ENCODE results near the gene LMAN1L. TPM values are rescaled to one million over a fixed set of nuclear protein-coding genes. Genes with fewer than 3 reads are reported as not detected.

LMAN1L gene
- polyA plus RNA-seq, 1 donor from 2014 or later, result not detected

GRCh38 chr15:74829991-74830390, 17.4 kb downstream of the LMAN1L start:
- H3K36me3 ChIP-seq (ENCODE audit: insufficient read depth, low read length), result no peaks in the 10 kb centered on the region
- H3F3A ChIP-seq (ENCODE audit: insufficient read depth, low read length, poor library complexity, severe bottlenecking), result no peaks in the 10 kb centered on the region

GRCh38 chr15:74830868-74831267, 18.2 kb downstream of the LMAN1L start:
- Histone ChIP-seq H3K36me3 (ENCODE audit: insufficient read depth, low read length) (no peaks in the 10 kb centered on the region), H3K4me2 (ENCODE audit: low read length) (no peak overlapping the region), H3K4me3 (ENCODE audit: low read length) (no peak overlapping the region), H3K9me2 (ENCODE audit: insufficient read depth, low read length) (no peaks in the 10 kb centered on the region), H3K9ac (ENCODE audit: low read length) (no peak overlapping the region), H3K27ac (ENCODE audit: low read length) (no peak overlapping the region), H3K79me2 (replicated peaks; ENCODE audit: insufficient read depth, low read length) (no peaks in the 10 kb centered on the region), H3F3A (ENCODE audit: insufficient read depth, low read length, poor library complexity, severe bottlenecking) (no peaks in the 10 kb centered on the region), H3K27me3 (ENCODE audit: insufficient read depth, low read depth, low read length) (peaks cover 30% of the 10 kb centered on the region), H4K20me1 (ENCODE audit: insufficient read depth) (no peaks in the 10 kb centered on the region), H2AFZ (ENCODE audit: low read depth, low read length) (no peak overlapping the region), H3K9me3 (ENCODE audit: low read length) (no peaks in the 10 kb centered on the region)
- no peak for TF ChIP-seq RAD21 (conservative IDR thresholded peaks at IDR 0.05)
- TF ChIP-seq EP300 (conservative IDR thresholded peaks at IDR 0.05; ENCODE audit: poor library complexity, severe bottlenecking), result no peak
- TF ChIP-seq REST (IDR thresholded peaks at IDR 0.05; ENCODE audit: borderline replicate concordance), result no peak
- no peak for TF ChIP-seq CTCF (IDR thresholded peaks at IDR 0.05; ENCODE audit: poor library complexity, severe bottlenecking)
- no peak for TF ChIP-seq POLR2AphosphoS5 (IDR thresholded peaks at IDR 0.05)
- TF ChIP-seq EZH2 (IDR thresholded peaks at IDR 0.05; ENCODE audit: borderline replicate concordance, insufficient read depth, low read length, poor library complexity, severe bottlenecking), result no peak
- no peak for TF ChIP-seq TAF1 (IDR thresholded peaks at IDR 0.05; ENCODE audit: low read depth)

More at GRCh38 chr15:74829991-74830390, 17.4 kb downstream of the LMAN1L start:
- TF ChIP-seq SMC3 (conservative IDR thresholded peaks at IDR 0.05; ENCODE audit: poor library complexity), result no peak
- no peak for TF ChIP-seq EZH2 (IDR thresholded peaks at IDR 0.05; ENCODE audit: borderline replicate concordance, insufficient read depth, low read length, poor library complexity, severe bottlenecking)
- no peak for TF ChIP-seq RAD21 (conservative IDR thresholded peaks at IDR 0.05)
- TF ChIP-seq EP300 (conservative IDR thresholded peaks at IDR 0.05; ENCODE audit: poor library complexity, severe bottlenecking), result no peak
- no peak for TF ChIP-seq REST (IDR thresholded peaks at IDR 0.05; ENCODE audit: borderline replicate concordance)
- no peak for TF ChIP-seq MXI1 (conservative IDR thresholded peaks at IDR 0.05; ENCODE audit: poor library complexity, severe bottlenecking)
- TF ChIP-seq POLR2AphosphoS5 (IDR thresholded peaks at IDR 0.05), result no peak
- no peak for TF ChIP-seq CTCF (IDR thresholded peaks at IDR 0.05; ENCODE audit: poor library complexity, severe bottlenecking)
- TF ChIP-seq TAF1 (IDR thresholded peaks at IDR 0.05; ENCODE audit: low read depth), result no peak
- Histone ChIP-seq H2AFZ (ENCODE audit: low read depth, low read length) (no peak overlapping the region), H3K9ac (ENCODE audit: low read length) (no peak overlapping the region), H3K27me3 (ENCODE audit: insufficient read depth, low read depth, low read length) (peaks cover 39% of the 10 kb centered on the region), H3K4me3 (ENCODE audit: low read length) (no peak overlapping the region), H3K27ac (ENCODE audit: low read length) (no peak overlapping the region), H3K9me2 (ENCODE audit: insufficient read depth, low read length) (no peaks in the 10 kb centered on the region), H3K79me2 (replicated peaks; ENCODE audit: insufficient read depth, low read length) (no peaks in the 10 kb centered on the region), H3K9me3 (ENCODE audit: low read length) (no peaks in the 10 kb centered on the region), H4K20me1 (ENCODE audit: insufficient read depth) (no peaks in the 10 kb centered on the region), H3K4me2 (ENCODE audit: low read length) (no peak overlapping the region)

All from neural cell (in vitro differentiated cells).